Lower leg skin (tissue), 4 donors: ENCODE data around the gene SLC38A6. TPM values are rescaled to one million over a fixed set of nuclear protein-coding genes. Genes with fewer than 3 reads are reported as not detected.

Source experiments
- DNase-seq, 2 donors: peaks; one replicate each; pipeline ENCODE4 v3.0.0-alpha.2; 2019; ENCODE audit warnings: low spot score in 2 of 2
- H3K4me3 ChIP-seq: fragments of 200-600 bp; sonication (generic); 2 replicates; pipeline ENCODE4 v1.5.1; 2017; ENCODE audit warnings: mild to moderate bottlenecking, low read depth; ENCODE audit not compliant: poor library complexity, severe bottlenecking
- POLR2A ChIP-seq, 2 donors: fragments of 450-650 bp; IDR thresholded peaks; one replicate each; pipeline ENCODE4 v1.6.1; 2016 to 2017; ENCODE audit warnings: antibody characterized with exemption in 2 of 2, mild to moderate bottlenecking in 1 of 2, moderate library complexity in 1 of 2
- WGBS, 2 donors: methylation state at CpG; one replicate each; pipeline ENCODE4 v1.1.5; 2018; 5-methylcytosine and 5-hydroxymethylcytosine counted together
- intact Hi-C: fragments of 100-400 bp; cut with DNase I; formaldehyde crosslinking; loops from one replicate; pipeline ENCODE4 v1.15.0; 2023; ENCODE audit warnings: low total_unique reads
- total RNA-seq, 4 donors: library from RNA; depleted of rRNA; stranded (reverse); fragments of >200 nt; gene quantifications; one replicate each; pipeline ENCODE4 v1.1.0, GENCODE V29; 2016
- TF ChIP-seq, protein P1 (sequence below), 3 donors: fragments of 450-650 bp; IDR thresholded peaks; one replicate each; pipeline ENCODE4 v1.5.1; 2016; ENCODE audit warnings: antibody characterized with exemption in 3 of 3, mild to moderate bottlenecking in 3 of 3, moderate library complexity in 2 of 3

The SLC38A6 gene
- total RNA-seq, 4 donors from 2014 or later: 2.7 to 18.1 (median 9.1) TPM

DNA sequence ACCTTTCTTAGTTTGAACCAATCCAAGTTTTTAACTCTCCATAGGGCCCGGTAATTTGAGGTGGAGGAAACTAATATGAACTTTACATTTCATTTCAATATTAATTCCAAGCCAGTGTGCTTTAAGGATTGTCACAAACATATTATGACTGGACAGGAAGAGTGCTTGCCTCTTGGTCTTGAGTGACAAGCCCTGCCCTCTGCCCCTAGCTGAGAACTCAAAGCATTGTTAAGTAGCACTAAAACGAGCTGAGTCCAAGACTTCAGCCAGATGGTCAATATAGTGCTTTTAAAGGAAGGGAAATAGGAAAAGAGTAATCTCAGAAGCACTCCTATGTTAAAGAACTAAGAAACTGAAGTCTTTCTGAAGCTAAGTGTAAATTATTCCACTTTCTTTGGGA, 17.3 kb upstream of the SLC38A6 start:
- DNase-seq: no peak
- no peak overlapping the region for H3K4me3 ChIP-seq
- intact Hi-C loops: no loop called here
- 68 to 70% methylated on average over 2 of the region's 2 CpGs for WGBS, 2 donors
- no peak for TF ChIP-seq POLR2A (IDR thresholded peaks at IDR 0.05)
- TF ChIP-seq, protein P1, sequence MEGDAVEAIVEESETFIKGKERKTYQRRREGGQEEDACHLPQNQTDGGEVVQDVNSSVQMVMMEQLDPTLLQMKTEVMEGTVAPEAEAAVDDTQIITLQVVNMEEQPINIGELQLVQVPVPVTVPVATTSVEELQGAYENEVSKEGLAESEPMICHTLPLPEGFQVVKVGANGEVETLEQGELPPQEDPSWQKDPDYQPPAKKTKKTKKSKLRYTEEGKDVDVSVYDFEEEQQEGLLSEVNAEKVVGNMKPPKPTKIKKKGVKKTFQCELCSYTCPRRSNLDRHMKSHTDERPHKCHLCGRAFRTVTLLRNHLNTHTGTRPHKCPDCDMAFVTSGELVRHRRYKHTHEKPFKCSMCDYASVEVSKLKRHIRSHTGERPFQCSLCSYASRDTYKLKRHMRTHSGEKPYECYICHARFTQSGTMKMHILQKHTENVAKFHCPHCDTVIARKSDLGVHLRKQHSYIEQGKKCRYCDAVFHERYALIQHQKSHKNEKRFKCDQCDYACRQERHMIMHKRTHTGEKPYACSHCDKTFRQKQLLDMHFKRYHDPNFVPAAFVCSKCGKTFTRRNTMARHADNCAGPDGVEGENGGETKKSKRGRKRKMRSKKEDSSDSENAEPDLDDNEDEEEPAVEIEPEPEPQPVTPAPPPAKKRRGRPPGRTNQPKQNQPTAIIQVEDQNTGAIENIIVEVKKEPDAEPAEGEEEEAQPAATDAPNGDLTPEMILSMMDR (IDR thresholded peaks at IDR 0.05): no peak

DNA sequence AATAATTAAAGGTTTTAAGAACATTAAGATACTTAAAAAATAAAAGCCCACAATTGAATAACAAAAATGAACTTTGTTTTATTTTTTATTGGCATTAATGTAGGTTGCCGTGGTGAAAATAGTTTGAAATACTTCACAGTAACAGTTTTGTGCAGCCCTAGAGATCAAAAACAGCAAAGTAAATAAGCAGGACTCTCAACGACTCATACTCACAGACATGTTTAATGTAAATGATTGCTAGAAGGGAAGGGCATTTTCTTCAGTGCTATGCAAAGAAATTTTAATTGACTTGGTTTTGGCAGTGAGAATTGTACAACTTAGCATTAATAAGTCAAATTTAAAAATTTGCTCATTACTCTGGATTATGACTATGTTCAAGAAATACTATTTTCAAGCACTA, 16.1 kb upstream of the SLC38A6 start:
- no peak overlapping the region for H3K4me3 ChIP-seq
- TF ChIP-seq, protein P1 (IDR thresholded peaks at IDR 0.05): no peak
- no peak for TF ChIP-seq POLR2A (IDR thresholded peaks at IDR 0.05)

GRCh38 chr14:60965402-60965801, 15.6 kb upstream of the SLC38A6 start:
- no peak for DNase-seq
- no peak for TF ChIP-seq POLR2A (IDR thresholded peaks at IDR 0.05)
- TF ChIP-seq, protein P1 (IDR thresholded peaks at IDR 0.05): no peak
- H3K4me3 ChIP-seq: no peak overlapping the region
- intact Hi-C loops: no loop called here

More for the DNA sequence above, 16.1 kb upstream of the SLC38A6 start:
- no peak for DNase-seq
- intact Hi-C loops: no loop called here
- 54 to 58% methylated on average over 2 of the region's 2 CpGs for WGBS, 2 donors

DNA sequence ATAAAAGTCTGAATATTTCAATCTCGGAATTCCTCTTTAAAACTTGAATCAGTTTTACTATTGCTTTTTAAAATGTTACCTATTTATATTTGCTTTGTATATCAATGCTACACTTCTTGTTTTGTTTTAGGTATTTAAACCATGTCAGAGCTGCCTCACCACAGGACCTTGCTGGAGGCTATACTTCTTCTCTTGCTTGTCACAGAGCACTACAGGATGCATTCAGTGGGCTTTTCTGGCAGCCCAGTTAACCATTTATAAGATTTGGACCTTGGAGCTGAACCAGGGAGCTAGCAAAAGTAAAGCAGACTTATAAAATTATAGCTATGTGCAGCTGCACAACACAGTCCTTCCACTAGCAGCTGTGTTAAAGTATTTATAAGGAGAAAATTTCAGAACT, 12.9 kb upstream of the SLC38A6 start:
- WGBS, 2 donors: 79 to 80% methylated on average over 1 of the region's 1 CpG
- no peak for TF ChIP-seq POLR2A (IDR thresholded peaks at IDR 0.05)
- TF ChIP-seq, protein P1 (IDR thresholded peaks at IDR 0.05): no peak
- H3K4me3 ChIP-seq: no peak overlapping the region
- intact Hi-C loops: no loop called here
- no peak for DNase-seq

DNA sequence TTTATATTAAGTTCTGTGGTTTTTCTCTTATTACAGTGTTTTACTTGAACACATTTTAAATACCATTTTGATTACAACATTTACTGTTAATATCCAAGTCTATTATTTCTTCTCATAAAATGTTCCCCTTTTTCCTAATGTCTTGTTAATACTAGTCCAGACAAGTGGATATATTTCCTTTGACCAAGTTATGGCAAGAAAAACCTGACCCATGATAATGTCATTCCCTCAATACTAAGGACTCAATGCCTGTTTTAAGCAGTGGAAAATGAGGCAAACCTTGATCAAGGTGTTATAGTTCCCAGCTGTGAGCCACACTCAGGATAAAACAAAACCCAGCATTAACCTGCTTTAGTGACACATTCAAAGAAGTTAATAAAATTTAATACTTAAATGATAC, 12.4 kb upstream of the SLC38A6 start:
- intact Hi-C loops: no loop called here
- H3K4me3 ChIP-seq: no peak overlapping the region
- no peak for DNase-seq
- TF ChIP-seq, protein P1 (IDR thresholded peaks at IDR 0.05): no peak
- no peak for TF ChIP-seq POLR2A (IDR thresholded peaks at IDR 0.05)

DNA sequence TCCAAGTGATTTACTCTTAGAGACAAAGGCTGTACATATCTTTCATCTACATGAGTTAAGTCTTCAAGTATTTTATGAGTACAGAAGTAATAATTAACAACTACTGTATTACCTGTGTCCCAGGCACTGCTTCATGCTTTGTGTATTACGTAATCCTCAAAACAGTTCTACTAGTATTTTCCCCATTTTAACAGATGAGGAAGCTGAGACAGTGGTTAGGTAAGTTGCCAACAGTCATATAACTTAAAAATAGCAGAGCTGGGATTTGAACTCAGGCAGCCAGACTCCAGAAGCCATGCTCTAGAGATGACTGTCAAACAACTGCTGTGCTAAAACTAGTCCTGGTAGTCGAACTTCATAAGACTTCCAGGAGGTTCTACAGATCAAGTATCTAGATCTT, 10.9 kb upstream of the SLC38A6 start:
- H3K4me3 ChIP-seq: no peak overlapping the region
- WGBS, 2 donors: 87 to 92% methylated on average over 2 of the region's 2 CpGs
- intact Hi-C loops: no loop called here
- no peak for DNase-seq
- TF ChIP-seq POLR2A (IDR thresholded peaks at IDR 0.05): no peak
